Hepatocyte (in vitro differentiated cells): ENCODE results near the gene C1orf21. TPM values are rescaled to one million over a fixed set of nuclear protein-coding genes. Genes with fewer than 3 reads are reported as not detected.

Experiments used
- DNase-seq: peaks from one replicate; pipeline ENCODE4 v3.0.0-alpha.2; 2016; ENCODE audit warnings: low spot score
- H2AFZ ChIP-seq: fragments of 200-600 bp; sonication (generic); 2 replicates; pipeline ENCODE4 v1.6.0; 2016; ENCODE audit warnings: antibody characterized with exemption, mild to moderate bottlenecking
- H3K27ac ChIP-seq: fragments of 200-600 bp; sonication (generic); 2 replicates; pipeline ENCODE4 v1.5.1; 2016; ENCODE audit warnings: mild to moderate bottlenecking
- H3K27me3 ChIP-seq: fragments of 200-600 bp; sonication (generic); 2 replicates; pipeline ENCODE4 v1.6.1; 2016
- H3K36me3 ChIP-seq: fragments of 200-600 bp; sonication (generic); replicated peaks from 2 replicates; pipeline ENCODE4 v1.5.1; 2016; ENCODE audit warnings: low read depth; ENCODE audit not compliant: insufficient read depth
- H3K4me1 ChIP-seq: fragments of 200-600 bp; sonication (generic); 2 replicates; pipeline ENCODE4 v1.5.1; 2016; ENCODE audit warnings: mild to moderate bottlenecking, moderate library complexity; ENCODE audit not compliant: insufficient read depth
- H3K4me2 ChIP-seq: fragments of 200-600 bp; sonication (generic); 2 replicates; pipeline ENCODE4 v1.6.0; 2016
- H3K4me3 ChIP-seq: fragments of 200-600 bp; sonication (generic); 2 replicates; pipeline ENCODE4 v1.5.1; 2016; ENCODE audit warnings: mild to moderate bottlenecking
- H3K79me2 ChIP-seq: fragments of 200-600 bp; sonication (generic); 2 replicates; pipeline ENCODE4 v1.6.0; 2017; ENCODE audit warnings: mild to moderate bottlenecking
- H3K9me2 ChIP-seq: fragments of 200-600 bp; sonication (generic); replicated peaks from 2 replicates; pipeline ENCODE4 v1.6.0; 2017; ENCODE audit warnings: mild to moderate bottlenecking; ENCODE audit not compliant: insufficient read depth
- H3K9me3 ChIP-seq: fragments of 200-600 bp; sonication (generic); 2 replicates; pipeline ENCODE4 v1.5.1; 2016; ENCODE audit warnings: low read depth, mild to moderate bottlenecking
- H4K20me1 ChIP-seq: fragments of 200-600 bp; sonication (generic); 2 replicates; pipeline ENCODE4 v1.6.0; 2016; ENCODE audit warnings: mild to moderate bottlenecking; ENCODE audit not compliant: insufficient read depth, poor library complexity, severe bottlenecking
- EZH2 ChIP-seq: fragments of 200-600 bp; sonication (generic); IDR thresholded peaks from 2 replicates; pipeline ENCODE4 v1.6.1; 2016; ENCODE audit warnings: antibody characterized with exemption, mild to moderate bottlenecking, borderline replicate concordance
- EZH2phosphoT487 ChIP-seq: fragments of 200-600 bp; sonication (generic); IDR thresholded peaks from one replicate; pipeline ENCODE4 v1.6.1; 2018; ENCODE audit warnings: antibody characterized with exemption, mild to moderate bottlenecking, low read depth, moderate library complexity; ENCODE audit not compliant: unreplicated experiment, severe bottlenecking
- WGBS: methylation state at CpG from one replicate; pipeline ENCODE4 v1.1.6; 2016; ENCODE audit warnings: low lambda C conversion rate; ENCODE audit errors: missing lambda C conversion rate; 5-methylcytosine and 5-hydroxymethylcytosine counted together
- polyA plus RNA-seq: library from polyadenylated mRNA; unstranded; fragments of >200 nt; fragmentation: Nextera tagmentation; extraction: Ambion mirVana; gene quantifications from 2 replicates; pipeline ENCODE4 v1.2.1, GENCODE V29; 2016
- total RNA-seq: library from RNA; depleted of rRNA; stranded (reverse); fragments of >200 nt; gene quantifications from 2 replicates; pipeline ENCODE4 v1.2.3, GENCODE V29; 2014
- TF ChIP-seq, protein P1 (sequence below): fragments of 200-600 bp; sonication (generic); IDR thresholded peaks from 2 replicates; pipeline ENCODE4 v1.5.1; 2016; ENCODE audit warnings: antibody characterized with exemption, mild to moderate bottlenecking; ENCODE audit not compliant: poor library complexity

C1orf21 gene
- total and polyA plus RNA-seq, 2 experiments from 2014 or later = 26.9 to 37.9 TPM

DNA sequence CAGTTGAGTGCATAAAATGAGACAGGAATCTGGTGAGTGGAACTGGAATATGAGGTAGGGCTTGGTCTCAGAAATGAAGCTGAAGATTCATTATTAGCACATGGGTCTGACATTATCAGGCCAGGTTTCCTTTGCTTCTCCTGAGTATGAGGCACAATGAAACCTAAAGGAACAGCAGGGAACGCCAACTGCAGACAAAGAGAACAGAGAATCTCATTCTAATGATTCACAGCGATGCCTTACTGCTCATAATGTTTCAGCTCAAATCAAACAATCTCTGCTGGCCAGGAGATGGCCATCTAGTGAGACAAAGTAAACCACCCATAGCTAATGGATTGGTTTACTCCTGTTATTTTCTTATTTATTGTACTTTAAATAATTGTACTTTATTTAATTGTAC is 133.5 kb downstream of the C1orf21 start:
- DNase-seq = no peak
- Histone ChIP-seq H3K79me2 (peaks cover under 1% of the 10 kb centered on the region), H4K20me1 (no peaks in the 10 kb centered on the region), H2AFZ (no peak overlapping the region), H3K4me3 (no peak overlapping the region), H3K36me3 (no peaks in the 10 kb centered on the region), H3K4me2 (no peak overlapping the region), H3K27ac (no peak overlapping the region), H3K27me3 (no peaks in the 10 kb centered on the region), H3K9me2 (no peaks in the 10 kb centered on the region), H3K4me1 (no peaks in the 10 kb centered on the region), H3K9me3 (no peaks in the 10 kb centered on the region)
- TF ChIP-seq EZH2 (no peak), EZH2phosphoT487 (no peak)
- WGBS = 79% methylated on average over 2 of the region's 2 CpGs

DNA sequence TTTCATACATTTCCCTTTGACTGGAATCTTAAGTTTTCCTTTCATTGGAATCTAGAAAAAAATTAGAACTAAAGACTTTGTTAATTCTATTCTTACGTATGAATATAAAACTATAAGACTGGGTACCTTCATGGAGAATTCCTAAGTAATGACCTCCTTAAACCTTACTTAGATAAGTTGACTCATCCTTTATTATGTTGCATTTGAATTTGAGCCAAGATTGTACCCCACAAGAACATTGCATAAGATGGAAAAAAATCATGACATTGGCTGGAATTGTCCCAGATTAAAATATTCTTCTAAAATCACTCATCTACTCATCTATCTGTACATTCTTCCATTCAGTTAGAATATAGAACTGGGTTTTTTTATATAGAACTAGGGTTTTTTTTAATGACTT is 137.4 kb downstream of the C1orf21 start:
- H4K20me1 ChIP-seq = no peaks in the 10 kb centered on the region
- H3K27me3 ChIP-seq = no peaks in the 10 kb centered on the region
- TF ChIP-seq EZH2phosphoT487 = no peak
- TF ChIP-seq, protein P1, sequence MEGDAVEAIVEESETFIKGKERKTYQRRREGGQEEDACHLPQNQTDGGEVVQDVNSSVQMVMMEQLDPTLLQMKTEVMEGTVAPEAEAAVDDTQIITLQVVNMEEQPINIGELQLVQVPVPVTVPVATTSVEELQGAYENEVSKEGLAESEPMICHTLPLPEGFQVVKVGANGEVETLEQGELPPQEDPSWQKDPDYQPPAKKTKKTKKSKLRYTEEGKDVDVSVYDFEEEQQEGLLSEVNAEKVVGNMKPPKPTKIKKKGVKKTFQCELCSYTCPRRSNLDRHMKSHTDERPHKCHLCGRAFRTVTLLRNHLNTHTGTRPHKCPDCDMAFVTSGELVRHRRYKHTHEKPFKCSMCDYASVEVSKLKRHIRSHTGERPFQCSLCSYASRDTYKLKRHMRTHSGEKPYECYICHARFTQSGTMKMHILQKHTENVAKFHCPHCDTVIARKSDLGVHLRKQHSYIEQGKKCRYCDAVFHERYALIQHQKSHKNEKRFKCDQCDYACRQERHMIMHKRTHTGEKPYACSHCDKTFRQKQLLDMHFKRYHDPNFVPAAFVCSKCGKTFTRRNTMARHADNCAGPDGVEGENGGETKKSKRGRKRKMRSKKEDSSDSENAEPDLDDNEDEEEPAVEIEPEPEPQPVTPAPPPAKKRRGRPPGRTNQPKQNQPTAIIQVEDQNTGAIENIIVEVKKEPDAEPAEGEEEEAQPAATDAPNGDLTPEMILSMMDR = no peak
- TF ChIP-seq EZH2 = no peak
- H3K9me3 ChIP-seq = no peaks in the 10 kb centered on the region
- no peaks in the 10 kb centered on the region for H3K9me2 ChIP-seq
- H3K4me3 ChIP-seq = no peak overlapping the region
- no peak overlapping the region for H3K4me2 ChIP-seq
- 94% methylated on average over 1 of the region's 1 CpG for WGBS
- H3K79me2 ChIP-seq = no peaks in the 10 kb centered on the region
- H3K27ac ChIP-seq = no peak overlapping the region
- H2AFZ ChIP-seq = no peak overlapping the region
- H3K4me1 ChIP-seq = no peaks in the 10 kb centered on the region
- no peak for DNase-seq
- no peaks in the 10 kb centered on the region for H3K36me3 ChIP-seq

- TF ChIP-seq EZH2phosphoT487 (no peak), EZH2 (no peak)
- TF ChIP-seq, protein P1 = no peak
Measured at GRCh38 chr1:184527402-184527801, 140.6 kb downstream of the C1orf21 start.

GRCh38 chr1:184530226-184530625 is 143.4 kb downstream of the C1orf21 start:
- WGBS = 92% methylated on average over 2 of the region's 2 CpGs
- no peak for TF ChIP-seq EZH2
- TF ChIP-seq EZH2phosphoT487 = no peak
- TF ChIP-seq, protein P1 = no peak
- H4K20me1 ChIP-seq = no peaks in the 10 kb centered on the region
- H3K4me2 ChIP-seq = no peak overlapping the region
- H3K79me2 ChIP-seq = no peaks in the 10 kb centered on the region
- H3K27ac ChIP-seq = no peak overlapping the region
- no peaks in the 10 kb centered on the region for H3K36me3 ChIP-seq
- H3K9me2 ChIP-seq = no peaks in the 10 kb centered on the region
- H3K9me3 ChIP-seq = no peaks in the 10 kb centered on the region
- no peak for DNase-seq
- no peaks in the 10 kb centered on the region for H3K27me3 ChIP-seq
- no peak overlapping the region for H3K4me3 ChIP-seq
- H2AFZ ChIP-seq = no peak overlapping the region
- no peaks in the 10 kb centered on the region for H3K4me1 ChIP-seq

More at GRCh38 chr1:184527402-184527801, 140.6 kb downstream of the C1orf21 start:
- no peak overlapping the region for H2AFZ ChIP-seq
- H3K4me2 ChIP-seq = no peak overlapping the region
- no peaks in the 10 kb centered on the region for H3K79me2 ChIP-seq
- no peaks in the 10 kb centered on the region for H3K4me1 ChIP-seq
- H3K9me2 ChIP-seq = no peaks in the 10 kb centered on the region
- H3K36me3 ChIP-seq = no peaks in the 10 kb centered on the region
- no peak overlapping the region for H3K4me3 ChIP-seq
- 88% methylated on average over 4 of the region's 4 CpGs for WGBS
- no peak for DNase-seq
- H3K27ac ChIP-seq = no peak overlapping the region
- H3K27me3 ChIP-seq = no peaks in the 10 kb centered on the region
- H3K9me3 ChIP-seq = no peaks in the 10 kb centered on the region
- no peaks in the 10 kb centered on the region for H4K20me1 ChIP-seq
